Panc1 (cell line): ENCODE data around the gene NAGK.

ENCODE experiments used
- POLR2AphosphoS5 ChIP-seq: IDR thresholded peaks from 2 replicates; pipeline ENCODE4 v1.6.1; 2012; ENCODE audit warnings: mild to moderate bottlenecking, low read depth, low read length, moderate library complexity
- TF ChIP-seq, protein P1 (sequence below): fragments of 450-650 bp; IDR thresholded peaks from 2 replicates; pipeline ENCODE4 v1.5.1; 2017; ENCODE audit warnings: mild to moderate bottlenecking

DNA sequence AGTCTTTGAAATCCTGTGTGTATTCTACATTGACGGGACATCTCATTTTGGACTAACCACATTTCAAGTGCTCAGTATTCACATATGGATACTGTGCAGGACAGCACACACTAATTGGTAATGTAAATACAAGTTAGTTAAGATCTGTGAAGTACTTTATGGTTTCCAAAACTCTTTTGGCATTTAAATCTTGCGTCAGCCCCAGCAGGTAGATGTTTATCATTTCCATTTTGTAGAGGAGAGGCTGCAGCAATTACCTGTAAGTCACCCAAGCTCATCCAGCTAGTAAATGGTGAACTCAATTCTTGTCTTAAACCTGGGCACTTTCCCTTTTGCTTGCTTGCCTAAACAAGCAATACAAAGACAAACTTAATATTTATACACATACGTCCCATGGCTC lies 1.6 kb upstream of the NAGK start:
- TF ChIP-seq, protein P1, sequence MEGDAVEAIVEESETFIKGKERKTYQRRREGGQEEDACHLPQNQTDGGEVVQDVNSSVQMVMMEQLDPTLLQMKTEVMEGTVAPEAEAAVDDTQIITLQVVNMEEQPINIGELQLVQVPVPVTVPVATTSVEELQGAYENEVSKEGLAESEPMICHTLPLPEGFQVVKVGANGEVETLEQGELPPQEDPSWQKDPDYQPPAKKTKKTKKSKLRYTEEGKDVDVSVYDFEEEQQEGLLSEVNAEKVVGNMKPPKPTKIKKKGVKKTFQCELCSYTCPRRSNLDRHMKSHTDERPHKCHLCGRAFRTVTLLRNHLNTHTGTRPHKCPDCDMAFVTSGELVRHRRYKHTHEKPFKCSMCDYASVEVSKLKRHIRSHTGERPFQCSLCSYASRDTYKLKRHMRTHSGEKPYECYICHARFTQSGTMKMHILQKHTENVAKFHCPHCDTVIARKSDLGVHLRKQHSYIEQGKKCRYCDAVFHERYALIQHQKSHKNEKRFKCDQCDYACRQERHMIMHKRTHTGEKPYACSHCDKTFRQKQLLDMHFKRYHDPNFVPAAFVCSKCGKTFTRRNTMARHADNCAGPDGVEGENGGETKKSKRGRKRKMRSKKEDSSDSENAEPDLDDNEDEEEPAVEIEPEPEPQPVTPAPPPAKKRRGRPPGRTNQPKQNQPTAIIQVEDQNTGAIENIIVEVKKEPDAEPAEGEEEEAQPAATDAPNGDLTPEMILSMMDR = no peak
- no peak for TF ChIP-seq POLR2AphosphoS5
